AG04449 (cell line): ENCODE results near the gene MALRD1.

Experiments used
- CTCF ChIA-PET: fragments of 350-600 bp; formaldehyde crosslinking; extraction: SDS; loops from one replicate; lab custom pipeline; 2021; ENCODE audit warnings: antibody characterized with exemption; lab: Yijun Ruan, JAX
- POLR2A ChIA-PET: fragments of 400-600, 350-600 bp; formaldehyde crosslinking; extraction: SDS; loops from one replicate; lab custom pipeline; 2020; ENCODE audit warnings: antibody characterized with exemption, inconsistent platforms; lab: Yijun Ruan, JAX
- DNase-seq: peaks from one replicate; pipeline ENCODE4 v3.0.0-alpha.2; 2010; ENCODE audit warnings: low read depth, low spot score
- H3K4me3 ChIP-seq: 2 replicates; pipeline ENCODE4 v1.5.1; 2011; ENCODE audit warnings: low read depth, mild to moderate bottlenecking, control low read depth, low read length
- TF ChIP-seq, protein P1 (sequence below): IDR thresholded peaks from one replicate; pipeline ENCODE4 v1.5.1; 2011; ENCODE audit warnings: mild to moderate bottlenecking, moderate library complexity, low read length, control low read depth, inconsistent platforms; ENCODE audit not compliant: insufficient read depth; ENCODE audit errors: missing control alignments

The MALRD1 gene

DNA sequence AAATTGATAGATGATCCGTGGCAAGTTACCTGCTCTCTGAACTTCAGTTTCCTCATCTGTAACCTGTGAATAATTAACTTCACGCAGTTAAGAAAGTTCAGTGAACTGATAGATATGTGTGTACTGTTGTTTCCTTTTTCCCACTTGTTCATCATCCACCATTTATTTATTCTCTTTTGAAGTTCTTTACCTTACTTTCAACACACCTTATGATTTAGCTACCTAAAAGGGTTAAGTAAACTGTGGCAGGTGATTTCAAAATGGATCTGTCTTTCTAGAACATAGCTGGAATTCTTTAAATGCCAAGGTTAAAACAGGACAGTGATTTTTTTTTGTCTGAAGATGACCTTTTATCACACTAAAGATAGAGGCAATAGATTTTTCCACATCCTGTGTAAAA is 27.4 kb upstream of the MALRD1 start:
- DNase-seq, result no peak
- no peak overlapping the region for H3K4me3 ChIP-seq
- TF ChIP-seq, protein P1, sequence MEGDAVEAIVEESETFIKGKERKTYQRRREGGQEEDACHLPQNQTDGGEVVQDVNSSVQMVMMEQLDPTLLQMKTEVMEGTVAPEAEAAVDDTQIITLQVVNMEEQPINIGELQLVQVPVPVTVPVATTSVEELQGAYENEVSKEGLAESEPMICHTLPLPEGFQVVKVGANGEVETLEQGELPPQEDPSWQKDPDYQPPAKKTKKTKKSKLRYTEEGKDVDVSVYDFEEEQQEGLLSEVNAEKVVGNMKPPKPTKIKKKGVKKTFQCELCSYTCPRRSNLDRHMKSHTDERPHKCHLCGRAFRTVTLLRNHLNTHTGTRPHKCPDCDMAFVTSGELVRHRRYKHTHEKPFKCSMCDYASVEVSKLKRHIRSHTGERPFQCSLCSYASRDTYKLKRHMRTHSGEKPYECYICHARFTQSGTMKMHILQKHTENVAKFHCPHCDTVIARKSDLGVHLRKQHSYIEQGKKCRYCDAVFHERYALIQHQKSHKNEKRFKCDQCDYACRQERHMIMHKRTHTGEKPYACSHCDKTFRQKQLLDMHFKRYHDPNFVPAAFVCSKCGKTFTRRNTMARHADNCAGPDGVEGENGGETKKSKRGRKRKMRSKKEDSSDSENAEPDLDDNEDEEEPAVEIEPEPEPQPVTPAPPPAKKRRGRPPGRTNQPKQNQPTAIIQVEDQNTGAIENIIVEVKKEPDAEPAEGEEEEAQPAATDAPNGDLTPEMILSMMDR, result no peak
- POLR2A ChIA-PET, result no interaction called here
- CTCF ChIA-PET, result no interaction called here

DNA sequence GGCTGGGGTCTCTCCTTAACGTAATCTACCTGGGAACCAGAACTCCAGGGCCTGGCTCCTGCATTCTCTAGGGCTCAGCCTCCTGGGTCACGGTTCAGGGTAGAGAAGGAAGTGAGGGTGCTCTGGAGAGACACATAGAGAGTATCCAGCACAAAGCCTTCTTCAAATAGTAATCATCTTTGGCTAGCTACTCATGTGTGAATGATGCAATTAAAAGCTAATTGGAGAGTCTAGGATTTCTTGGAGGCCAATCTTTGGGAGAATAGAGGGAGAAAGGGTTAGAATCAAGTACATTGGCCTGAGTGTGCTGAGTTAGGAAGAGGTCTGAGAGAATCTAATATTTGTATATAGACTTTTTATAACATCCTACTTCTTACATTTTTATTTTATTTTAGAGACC is 24.0 kb upstream of the MALRD1 start:
- H3K4me3 ChIP-seq, result no peak overlapping the region
- DNase-seq, result no peak
- POLR2A ChIA-PET, result no interaction called here
- CTCF ChIA-PET, result no interaction called here
- TF ChIP-seq, protein P1, result no peak

DNA sequence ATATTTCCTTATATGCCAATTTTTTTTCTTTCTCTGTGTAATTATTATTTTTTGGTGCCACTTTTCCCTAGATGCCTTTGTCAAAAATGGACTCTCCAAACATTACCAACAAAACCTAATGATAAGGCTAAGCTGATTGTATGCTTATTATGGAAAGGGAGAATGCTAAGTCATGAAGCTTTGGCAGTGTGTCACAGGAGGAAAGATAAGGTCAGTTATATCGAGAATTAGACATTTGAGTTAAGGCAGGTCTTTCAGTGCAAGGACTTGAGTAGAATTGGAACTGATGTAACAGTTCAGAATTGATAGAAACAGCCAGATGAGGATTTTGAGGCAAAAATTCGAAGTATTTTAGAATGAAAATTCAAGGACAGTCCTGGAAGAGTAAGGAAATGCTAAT is 16.8 kb upstream of the MALRD1 start:
- CTCF ChIA-PET, result no interaction called here
- DNase-seq, result no peak
- H3K4me3 ChIP-seq, result no peak overlapping the region
- POLR2A ChIA-PET, result no interaction called here
- TF ChIP-seq, protein P1, result no peak

DNA sequence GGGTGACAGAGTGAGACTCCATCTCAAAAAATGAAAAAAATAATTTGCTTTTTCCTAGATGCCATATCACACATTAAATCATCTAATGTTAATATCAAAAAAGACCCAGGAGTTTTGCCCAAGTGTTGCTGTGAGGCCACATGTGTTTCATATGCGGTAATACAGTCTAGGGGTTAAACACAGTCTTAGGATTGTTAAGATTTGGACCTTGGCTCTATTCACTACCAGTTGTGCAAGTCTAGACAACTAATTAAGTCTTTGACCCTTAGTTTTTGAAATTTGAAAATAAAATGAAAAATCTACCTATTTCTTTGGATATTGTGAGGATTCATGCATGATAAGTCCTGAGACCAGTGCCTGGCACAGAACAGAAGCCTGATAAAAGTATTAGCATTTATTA is 14.9 kb upstream of the MALRD1 start:
- DNase-seq, result no peak
- ChIA-PET POLR2A (no interaction called here), CTCF (no interaction called here)
- H3K4me3 ChIP-seq, result no peak overlapping the region
- TF ChIP-seq, protein P1, result no peak

DNA sequence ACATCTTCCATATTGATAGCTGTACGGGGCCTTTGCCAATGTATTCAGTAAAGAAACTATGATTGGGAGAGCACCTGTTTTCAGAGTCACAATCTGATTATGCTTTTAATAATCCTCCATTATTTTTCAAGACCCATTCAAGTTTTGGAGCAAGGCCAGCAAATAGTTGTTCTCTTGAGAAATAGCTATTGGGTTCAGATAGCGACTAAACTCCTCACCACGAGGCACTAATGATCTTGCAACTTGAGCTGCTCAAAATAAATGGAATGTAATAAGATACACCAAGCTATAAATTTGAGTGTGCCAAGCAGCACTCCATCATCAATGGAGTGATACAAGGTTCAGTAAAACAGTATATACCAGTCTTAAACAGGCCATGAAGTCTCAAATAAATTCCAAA is 7.4 kb upstream of the MALRD1 start:
- H3K4me3 ChIP-seq, result no peak overlapping the region
- ChIA-PET POLR2A (no interaction called here), CTCF (no interaction called here)
- no peak for DNase-seq
- TF ChIP-seq, protein P1, result no peak

DNA sequence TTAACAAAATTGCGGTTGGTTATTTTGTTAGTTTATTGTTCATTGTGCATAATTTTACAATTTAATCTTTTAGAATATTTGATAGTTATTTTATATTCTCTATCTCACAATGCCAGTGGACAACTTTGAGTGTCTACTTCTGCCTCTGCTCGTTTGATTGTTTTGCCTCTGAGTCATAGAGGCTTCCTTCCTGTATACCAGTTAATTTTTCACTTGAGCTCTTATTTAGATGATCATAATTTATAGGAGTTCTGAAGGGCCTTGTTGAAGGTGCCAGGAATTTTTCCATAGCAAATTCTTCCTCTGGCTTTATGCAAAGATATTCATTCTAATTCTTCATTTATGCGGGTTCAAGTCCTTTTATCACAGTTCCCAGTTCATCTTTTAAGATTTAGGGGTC is 5.2 kb upstream of the MALRD1 start:
- no peak for DNase-seq
- ChIA-PET CTCF (no interaction called here), POLR2A (no interaction called here)
- TF ChIP-seq, protein P1, result no peak
- H3K4me3 ChIP-seq, result no peak overlapping the region
